ENCODE measurements around the gene BGLAP. TPM values are rescaled to one million over a fixed set of nuclear protein-coding genes. Genes with fewer than 3 reads are reported as not detected.

The BGLAP gene
- total and polyA plus RNA-seq, 8 donors: 0.60 to 4.8 (median 1.2) TPM

DNA sequence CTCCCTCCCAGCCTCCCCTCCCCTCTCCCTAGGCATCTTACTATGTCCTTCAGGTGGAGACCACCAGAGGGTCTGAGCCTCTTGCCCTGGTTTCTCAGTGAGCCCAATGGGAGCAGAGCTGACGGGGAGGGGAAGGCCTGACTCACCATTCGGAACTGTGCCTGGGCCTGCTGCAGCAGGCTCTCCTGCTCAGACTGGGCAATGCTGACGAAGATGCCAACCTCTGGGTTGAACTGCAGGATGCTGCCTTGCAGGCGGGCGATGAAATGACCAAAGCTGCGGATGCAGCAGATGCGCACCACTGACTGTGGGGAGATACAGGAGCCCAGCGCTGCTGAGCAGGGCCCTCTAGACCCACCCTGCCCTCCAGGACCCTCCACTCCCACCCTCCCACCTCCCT, 16.9 kb downstream of the BGLAP start:
- no peaks in the 10 kb centered on the region for H3K4me1 ChIP-seq
- FAIRE-seq: no peak
- WGBS, 2 donors: 95 to 97% methylated on average over 8 of the region's 8 CpGs
- H3K27ac ChIP-seq: no peak overlapping the region
- H3K27me3 ChIP-seq: no peaks in the 10 kb centered on the region
- DNase-seq: no peak
- TF ChIP-seq, protein P1, sequence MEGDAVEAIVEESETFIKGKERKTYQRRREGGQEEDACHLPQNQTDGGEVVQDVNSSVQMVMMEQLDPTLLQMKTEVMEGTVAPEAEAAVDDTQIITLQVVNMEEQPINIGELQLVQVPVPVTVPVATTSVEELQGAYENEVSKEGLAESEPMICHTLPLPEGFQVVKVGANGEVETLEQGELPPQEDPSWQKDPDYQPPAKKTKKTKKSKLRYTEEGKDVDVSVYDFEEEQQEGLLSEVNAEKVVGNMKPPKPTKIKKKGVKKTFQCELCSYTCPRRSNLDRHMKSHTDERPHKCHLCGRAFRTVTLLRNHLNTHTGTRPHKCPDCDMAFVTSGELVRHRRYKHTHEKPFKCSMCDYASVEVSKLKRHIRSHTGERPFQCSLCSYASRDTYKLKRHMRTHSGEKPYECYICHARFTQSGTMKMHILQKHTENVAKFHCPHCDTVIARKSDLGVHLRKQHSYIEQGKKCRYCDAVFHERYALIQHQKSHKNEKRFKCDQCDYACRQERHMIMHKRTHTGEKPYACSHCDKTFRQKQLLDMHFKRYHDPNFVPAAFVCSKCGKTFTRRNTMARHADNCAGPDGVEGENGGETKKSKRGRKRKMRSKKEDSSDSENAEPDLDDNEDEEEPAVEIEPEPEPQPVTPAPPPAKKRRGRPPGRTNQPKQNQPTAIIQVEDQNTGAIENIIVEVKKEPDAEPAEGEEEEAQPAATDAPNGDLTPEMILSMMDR (IDR thresholded peaks at IDR 0.05): no peak
- H3K36me3 ChIP-seq: peaks cover 20 to 56% (median 46%) of the 10 kb centered on the region in 3 donors
- H3K9me3 ChIP-seq: no peaks in the 10 kb centered on the region
- H3K4me3 ChIP-seq: no peak overlapping the region
- ATAC-seq: no peak
- intact Hi-C loops (cut with DNase I): no loop called here

DNA sequence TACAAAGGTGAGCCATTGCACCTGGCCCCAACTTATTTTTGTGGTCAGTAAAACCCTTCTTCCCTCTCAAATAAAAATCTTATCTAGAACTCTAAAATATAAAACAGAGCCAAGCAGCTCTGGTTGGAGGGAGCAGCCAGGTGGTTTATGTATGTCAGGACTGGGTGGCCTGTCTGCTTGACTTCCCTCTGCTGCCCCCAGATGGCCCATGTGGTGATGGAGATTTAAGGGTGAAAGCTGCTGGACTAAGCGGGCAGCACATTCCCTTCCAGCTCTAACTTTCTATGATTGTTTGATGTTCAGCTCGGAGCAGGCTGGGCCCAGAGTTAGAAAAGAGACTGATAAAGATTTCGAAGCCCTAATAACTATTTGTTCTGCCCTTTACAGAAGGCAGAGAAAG, 17.8 kb downstream of the BGLAP start:
- Histone ChIP-seq H3K4me3 (no peak overlapping the region), H3K27me3 (no peaks in the 10 kb centered on the region), H3K36me3 (peaks cover 20 to 62% (median 45%) of the 10 kb centered on the region in 3 donors), H3K9me3 (no peaks in the 10 kb centered on the region), H3K4me1 (no peaks in the 10 kb centered on the region), H3K27ac (no peak overlapping the region)
- TF ChIP-seq, protein P1 (IDR thresholded peaks at IDR 0.05): no peak
- no peak for ATAC-seq
- intact Hi-C loops (cut with DNase I): no loop called here
- no peak for FAIRE-seq
- 87% methylated on average over 3 of the region's 3 CpGs for WGBS, 2 donors
- no peak for DNase-seq

DNA sequence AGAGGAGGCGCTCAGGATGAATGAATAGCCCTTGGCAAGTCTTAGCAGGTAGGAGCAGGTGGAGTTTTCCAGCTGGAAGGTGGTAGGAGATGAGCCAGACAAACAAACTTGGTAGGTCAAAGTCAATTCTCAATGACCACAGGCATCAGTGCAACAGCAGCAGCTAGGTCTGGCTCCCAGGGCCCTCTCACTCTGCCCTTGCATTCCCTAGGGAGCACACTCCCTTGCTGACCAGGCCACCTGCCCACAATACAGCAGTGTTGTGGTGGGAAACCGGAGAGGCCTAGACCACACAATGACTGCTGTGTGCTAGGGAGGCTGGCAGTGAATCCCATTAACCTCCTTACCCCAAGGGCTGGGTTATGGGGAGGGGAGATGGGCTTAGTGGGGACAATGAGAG, 18.9 kb downstream of the BGLAP start:
- 90 to 93% methylated on average over 2 of the region's 2 CpGs for WGBS, 2 donors
- H3K27me3 ChIP-seq: no peaks in the 10 kb centered on the region
- no peaks in the 10 kb centered on the region for H3K9me3 ChIP-seq
- intact Hi-C loops (cut with DNase I): no loop called here
- FAIRE-seq (no peak), DNase-seq (no peak), ATAC-seq (no peak)
- TF ChIP-seq, protein P1 (IDR thresholded peaks at IDR 0.05): no peak
- no peak overlapping the region for H3K27ac ChIP-seq
- H3K4me3 ChIP-seq: no peak overlapping the region
- H3K36me3 ChIP-seq: peaks cover 13 to 71% (median 45%) of the 10 kb centered on the region in 3 donors
- no peaks in the 10 kb centered on the region for H3K4me1 ChIP-seq

DNA sequence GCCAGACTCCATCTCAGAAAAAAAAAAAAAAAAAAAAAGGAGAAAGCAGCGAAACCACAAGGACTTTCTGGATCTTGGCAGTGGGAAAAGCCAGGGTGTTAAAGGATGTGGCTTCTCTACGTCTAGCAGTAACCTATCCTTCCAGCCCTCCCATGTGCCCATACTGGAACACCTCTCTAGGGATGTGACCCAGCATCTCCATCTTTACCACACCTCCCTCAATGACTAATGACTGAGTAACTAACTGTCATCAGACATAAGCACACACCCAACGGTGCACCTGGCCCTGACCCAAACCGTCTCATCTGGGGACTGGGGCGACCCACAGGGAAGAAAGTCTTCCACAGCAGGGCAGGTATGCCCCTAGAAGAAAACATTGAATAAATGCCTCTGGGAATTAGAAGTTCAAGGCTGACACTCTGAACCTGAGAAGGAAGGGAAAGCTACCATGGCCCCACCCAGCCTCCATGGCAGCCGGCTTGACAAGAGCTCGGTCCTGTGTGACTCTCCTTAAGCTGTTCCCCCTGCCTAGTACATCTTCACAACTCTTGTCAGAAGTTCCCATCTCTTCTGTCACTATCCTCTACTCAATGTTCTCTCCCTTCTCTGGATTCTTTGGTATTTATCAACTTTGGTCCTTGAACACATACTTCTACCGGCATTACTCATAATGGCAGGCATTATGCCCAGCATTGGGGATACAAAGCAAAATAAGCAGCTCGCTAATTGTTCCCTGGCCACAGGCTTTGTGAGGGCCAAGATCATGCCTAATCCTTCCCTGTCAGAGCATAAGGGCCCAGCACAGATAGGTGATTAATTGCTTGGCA, 20.7 kb downstream of the BGLAP start:
- Histone ChIP-seq H3K36me3 (peaks cover 8 to 78% (median 58%) of the 10 kb centered on the region in 3 donors), H3K4me3 (no peak overlapping the region), H3K27ac (no peak overlapping the region), H3K27me3 (no peaks in the 10 kb centered on the region), H3K4me1 (no peaks in the 10 kb centered on the region), H3K9me3 (no peaks in the 10 kb centered on the region)
- intact Hi-C loops (cut with DNase I): no loop called here
- TF ChIP-seq, protein P1 (IDR thresholded peaks at IDR 0.05): no peak
- 85 to 87% methylated on average over 9 of the region's 9 CpGs for WGBS, 2 donors
- FAIRE-seq (no peak), ATAC-seq (peak in 1 of 4 donors; percentile 10), DNase-seq (no peak)

DNA sequence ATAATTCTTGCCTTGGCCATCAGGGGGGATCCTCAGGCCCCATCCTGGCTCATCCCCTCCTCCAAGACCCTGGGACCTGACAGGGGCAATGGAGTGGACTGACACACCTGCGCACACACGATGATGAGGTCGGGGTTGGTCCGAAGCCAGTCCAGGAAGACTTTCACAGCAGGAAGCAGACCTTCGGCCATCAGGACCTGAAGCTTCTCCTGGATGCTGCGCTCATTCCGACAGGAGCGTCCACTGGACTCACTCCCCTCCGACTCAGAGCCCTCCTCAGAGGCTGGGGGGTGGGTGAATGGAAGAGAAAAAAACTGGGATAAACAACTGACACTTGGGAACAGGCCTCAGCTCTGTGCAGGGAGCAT, 21.3 kb downstream of the BGLAP start:
- no peak for FAIRE-seq
- ATAC-seq: no peak
- Histone ChIP-seq H3K27ac (no peak overlapping the region), H3K36me3 (peaks cover 12 to 79% (median 58%) of the 10 kb centered on the region in 3 donors), H3K4me3 (no peak overlapping the region), H3K4me1 (no peaks in the 10 kb centered on the region), H3K27me3 (no peaks in the 10 kb centered on the region), H3K9me3 (no peaks in the 10 kb centered on the region)
- 78 to 86% methylated on average over 9 of the region's 9 CpGs for WGBS, 2 donors
- no peak for DNase-seq
- intact Hi-C loops (cut with DNase I): no loop called here
- TF ChIP-seq, protein P1 (IDR thresholded peaks at IDR 0.05): no peak
